ENCODE measurements around the gene PBX1.
"Not testable (repeated sequence)": the region's sequence is repeated elsewhere in the genome, so short reads cannot be mapped to it uniquely, and the experiment has no call there.

PBX1 gene

DNA sequence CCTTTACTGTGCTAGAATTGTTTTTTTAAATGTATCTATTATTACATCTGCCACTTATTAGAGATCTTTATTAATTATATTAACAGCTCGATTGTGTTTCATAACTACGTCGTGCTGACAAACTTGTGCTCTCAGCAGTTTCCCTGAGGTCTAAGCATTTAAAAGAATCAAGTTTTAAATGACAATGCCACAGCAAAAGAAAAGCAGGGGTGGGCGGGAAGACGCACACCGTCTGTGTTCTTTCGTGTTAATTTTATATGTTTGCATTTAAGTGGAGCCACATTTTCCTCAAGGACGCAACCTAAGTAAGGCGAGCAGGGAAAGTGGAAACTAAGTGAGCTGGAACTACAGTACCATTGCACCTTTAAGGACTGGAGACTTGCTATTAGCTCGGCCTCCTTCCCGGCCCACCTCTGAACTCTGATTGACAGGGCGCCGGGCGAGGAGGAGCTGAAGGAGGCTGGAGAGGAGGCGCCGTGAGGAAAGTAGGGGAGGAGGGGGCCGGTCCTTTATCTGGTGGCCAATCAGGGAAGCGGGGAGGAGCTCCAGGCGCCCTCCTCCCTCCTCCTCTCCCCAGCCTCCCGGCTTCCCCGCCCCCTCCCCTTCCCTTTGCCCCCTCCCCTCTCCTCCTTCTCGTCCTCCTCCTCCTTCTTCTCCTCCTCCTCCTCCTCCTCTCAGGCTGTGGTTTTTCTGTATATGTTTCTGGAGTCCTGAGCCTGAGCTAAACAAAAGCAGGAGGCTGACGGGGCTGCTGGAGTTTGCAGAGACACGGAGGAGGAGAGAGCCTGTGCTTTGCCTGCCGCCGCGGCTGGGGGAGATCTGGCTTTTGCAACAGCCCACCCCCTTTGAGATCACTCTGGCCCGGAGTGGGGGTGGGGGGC, at the start of gene PBX1:
PBX1 (plus strand) TSS at position 724 of the 881 bp plus-strand sequence.
- DNase-seq, result peak; percentile 99

DNA sequence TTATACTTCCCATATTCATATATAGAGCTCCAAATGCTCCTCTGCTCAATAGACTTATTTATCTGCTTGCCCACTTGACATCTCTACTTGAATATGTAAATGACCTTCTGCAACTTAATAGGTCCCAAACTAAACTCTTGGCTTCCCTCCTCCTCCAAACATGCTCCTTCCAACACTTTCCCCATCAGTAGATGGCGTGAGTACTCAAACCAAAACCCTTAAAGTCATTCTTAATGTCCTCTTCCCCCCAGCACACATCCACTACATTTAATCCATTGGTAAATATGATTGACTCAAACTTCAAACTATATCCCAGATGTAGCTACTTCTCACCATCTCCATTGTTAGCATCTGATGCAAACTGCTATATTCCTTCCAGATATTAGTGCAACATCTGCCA, 48.5 kb upstream of the PBX1 start:
- no peak for DNase-seq

DNA sequence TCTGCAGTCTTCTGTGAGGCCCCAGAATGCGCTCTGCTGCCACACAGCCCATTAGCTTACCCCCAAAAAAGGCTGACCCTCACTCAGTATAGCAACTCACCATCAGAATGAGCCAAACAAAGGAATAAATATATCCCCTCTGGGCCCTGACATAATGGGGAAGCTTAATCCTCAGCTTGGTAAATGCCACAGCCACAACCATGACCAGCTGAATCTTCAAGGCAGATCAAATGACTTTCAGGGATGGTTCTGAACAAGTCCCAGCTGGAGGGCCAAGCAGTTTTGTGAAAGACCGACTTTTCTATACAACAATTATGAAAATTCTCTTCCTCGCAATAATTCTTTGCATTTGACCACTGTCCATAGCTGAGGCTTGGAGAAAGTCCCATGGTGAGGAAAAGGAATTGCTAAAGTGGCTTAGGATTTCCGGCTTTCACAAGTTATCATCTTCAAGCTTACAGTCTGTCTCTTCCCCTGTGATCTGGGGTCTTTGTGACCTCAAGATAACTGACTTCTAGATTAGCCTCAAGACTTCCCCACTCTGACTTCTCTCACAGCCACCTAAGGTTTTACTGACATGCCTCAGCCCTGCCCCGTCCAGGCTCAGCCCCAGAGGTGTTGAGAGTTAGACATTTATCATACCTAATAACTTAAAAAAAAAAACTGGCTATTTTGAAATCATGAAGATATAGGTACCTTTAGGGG, 47.8 kb upstream of the PBX1 start:
- no peak for DNase-seq

DNA sequence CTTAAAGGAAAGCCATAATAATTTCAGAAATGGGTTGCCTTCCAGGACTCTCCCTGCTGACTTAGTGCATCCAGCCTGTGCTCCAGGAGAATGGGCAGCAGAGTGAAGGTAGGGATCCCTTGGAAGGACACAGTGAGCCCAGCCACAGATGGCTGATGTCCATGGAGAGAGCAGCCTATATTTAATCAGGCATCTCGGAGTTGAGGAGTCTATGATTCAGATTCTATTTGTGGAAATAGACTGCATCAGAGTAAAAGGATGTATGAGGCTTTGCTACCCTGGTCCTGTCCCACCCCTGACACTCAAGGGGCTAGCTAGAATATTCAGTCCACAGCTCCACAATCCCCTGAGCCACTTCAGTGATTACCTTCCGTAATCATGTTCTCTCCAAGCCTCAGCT, 43.8 kb upstream of the PBX1 start:
- DNase-seq, result no peak

DNA sequence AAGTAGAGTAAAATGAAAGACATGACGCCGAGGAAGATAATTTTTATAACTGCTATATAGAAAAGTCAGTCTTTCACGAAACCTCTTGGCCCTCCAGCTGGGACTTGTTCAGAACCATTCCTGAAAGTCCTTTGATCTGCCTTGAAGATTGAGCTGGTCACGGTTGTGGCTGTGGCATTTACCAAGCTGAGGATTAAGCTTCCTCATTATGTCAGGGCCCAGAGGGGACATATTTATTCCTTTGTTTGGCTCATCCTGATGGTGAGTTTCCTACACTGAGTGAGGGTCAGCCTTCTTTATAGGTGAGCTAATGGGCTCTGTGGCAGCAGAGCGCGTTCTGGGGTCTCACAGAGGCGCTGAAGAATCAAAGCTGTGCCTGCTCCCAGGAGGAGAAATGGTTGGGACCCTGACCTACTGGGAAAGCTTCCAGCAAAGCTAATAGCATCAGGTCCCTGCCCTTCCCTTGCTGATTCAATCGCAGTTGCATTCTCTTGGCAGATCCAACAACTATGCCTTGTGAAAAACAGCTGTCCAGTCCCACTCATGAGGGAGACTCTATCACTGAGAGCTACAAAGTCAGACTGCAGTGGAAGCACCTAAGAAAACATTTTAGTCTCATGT, 43.2 kb upstream of the PBX1 start:
- no peak for DNase-seq

DNA sequence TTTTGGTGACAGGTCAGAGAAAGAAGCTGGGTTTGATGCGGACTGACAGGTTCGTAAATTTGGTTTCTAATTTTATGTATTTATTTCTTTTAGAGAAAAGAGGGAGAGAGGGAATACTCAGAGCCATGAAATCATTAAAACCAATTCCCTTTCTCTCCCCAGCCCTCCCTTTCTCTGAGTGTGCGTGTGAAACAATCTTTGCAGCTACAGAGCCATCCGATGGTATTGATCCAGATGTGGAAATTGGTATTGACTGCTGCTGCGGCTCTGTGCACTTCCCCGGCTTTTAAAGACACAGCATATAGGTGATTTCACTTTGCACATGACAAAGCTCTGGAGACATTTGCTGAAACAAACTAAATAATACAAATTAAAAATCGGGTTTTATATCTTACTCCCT, 42.4 kb upstream of the PBX1 start:
- no peak for DNase-seq

DNA sequence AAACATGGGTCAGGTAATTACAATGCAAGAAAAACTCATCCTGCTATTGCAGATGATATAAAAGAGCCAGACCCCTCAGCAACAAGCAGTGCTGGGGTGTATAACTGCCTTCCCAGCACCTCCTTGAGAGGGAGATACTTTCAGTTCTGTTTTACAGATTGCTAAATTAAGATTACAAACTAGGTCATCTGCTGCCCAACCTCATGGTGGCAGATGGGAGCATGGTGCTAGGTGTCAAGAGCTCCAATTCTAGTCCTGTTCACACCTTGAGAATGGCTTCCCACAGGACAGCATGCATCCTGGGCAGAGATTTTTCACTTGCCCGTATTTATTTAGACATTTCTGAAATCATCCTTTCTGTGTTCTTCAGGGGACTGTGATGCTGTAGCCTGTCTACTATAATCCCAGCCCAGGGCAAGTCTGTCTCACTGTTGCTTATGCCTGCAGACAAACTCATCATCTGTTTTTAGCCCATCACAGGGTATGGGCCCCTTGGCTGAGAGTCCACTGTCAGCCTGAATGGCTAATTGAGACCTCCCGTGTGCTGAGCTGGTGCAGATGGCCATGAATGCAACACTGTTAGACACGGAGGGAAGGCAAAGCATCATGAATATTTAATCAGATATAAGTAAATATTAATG, 40.2 kb upstream of the PBX1 start:
- peak; percentile 15 for DNase-seq

DNA sequence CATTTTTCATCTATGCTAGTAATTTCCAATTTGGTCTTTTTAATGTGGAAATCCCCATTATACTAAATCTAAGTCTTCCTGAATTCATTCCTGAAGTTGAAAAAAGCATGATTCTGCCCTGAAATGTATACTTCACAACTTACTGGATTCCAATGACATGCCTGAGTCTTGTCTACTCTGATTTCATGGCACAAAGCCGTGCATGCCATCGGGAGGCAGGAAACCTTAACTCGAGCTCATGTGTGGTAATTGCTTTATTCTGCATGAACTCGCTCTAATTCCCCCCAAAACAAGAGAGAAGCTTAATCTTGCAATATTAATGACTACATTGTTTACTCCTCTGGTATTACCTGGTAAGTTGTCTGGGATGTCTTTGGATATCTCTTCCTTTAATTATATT, 39.6 kb upstream of the PBX1 start:
- no peak for DNase-seq

DNA sequence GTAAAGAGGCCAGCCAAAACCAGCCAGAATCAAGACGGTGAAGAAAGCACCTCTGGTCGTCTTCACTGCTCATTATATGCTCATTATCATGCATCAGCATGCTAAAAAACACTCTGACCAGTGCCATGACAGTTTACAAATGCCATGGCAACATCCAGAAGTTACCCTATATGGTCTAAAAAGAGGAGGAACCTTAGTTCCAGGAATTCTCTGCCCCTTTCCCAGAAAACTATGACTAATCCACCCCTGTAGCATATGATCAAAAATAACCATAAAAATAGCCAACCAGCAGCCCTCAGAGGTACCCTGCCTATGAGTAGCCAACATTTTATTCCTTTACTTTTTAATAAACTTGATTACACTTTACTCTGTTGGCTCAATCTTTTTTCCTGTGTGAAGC, 34.2 kb upstream of the PBX1 start:
- DNase-seq, result no peak

DNA sequence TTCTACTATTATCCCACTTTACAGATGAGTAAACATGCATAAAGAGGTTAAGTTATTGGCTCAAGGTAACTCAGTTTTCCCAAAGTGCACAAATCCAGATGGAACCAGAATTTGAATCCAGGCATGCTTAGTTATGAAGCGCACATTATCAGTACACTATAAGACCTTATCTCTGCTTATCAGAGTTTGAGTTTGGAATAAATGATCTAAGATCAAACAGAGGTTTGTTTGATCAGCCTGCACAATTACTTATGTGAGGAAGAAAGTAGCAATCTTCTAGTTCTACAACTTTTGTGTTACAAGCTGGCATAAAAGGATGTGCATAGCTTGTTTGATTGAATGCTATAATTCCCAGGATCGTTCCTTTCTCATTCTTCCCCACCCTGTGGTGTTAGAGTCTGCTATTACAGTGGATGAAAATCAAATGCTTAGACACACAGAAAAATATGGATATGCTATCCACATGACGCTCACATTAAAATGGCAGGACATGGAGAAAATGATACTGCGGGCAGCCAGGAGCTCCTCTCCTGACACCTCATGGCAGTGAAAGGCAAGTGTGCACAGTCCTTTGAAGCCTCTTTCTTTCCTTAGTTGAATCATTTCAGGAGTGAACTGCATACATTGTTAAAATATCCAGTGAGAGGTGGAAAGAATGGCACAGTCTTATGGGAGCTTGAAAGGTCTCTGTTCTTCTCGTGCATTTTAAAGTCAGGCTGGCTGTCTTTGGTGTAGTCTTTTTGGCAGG, 23.9 kb upstream of the PBX1 start:
- peak; percentile 17 for DNase-seq

DNA sequence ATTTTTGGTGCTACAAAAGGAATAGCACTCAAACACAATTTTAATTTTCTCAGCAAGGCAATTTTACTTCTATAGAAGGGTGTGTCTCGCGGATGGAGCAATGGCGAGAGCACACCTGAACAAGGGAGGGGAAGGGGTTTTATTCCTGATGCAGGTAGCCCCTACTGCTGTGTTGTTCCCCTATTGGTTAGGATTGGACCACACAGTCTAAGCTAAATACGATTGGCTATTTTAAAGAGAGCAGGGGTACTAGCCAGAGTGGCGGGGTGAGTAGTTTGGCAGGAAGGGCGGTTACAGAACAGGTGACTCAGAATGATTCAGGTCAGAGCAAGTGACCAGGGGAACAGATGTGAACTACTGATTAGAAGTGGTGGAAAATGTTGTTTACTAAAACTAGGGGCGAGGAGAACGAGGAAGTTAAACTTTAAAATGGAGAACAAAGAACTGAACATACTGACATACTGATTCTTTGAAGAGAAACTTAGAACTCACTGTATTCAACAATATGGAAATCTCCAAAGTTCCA, 6.5 kb upstream of the PBX1 start:
- DNase-seq, result not testable (repeated sequence)

DNA sequence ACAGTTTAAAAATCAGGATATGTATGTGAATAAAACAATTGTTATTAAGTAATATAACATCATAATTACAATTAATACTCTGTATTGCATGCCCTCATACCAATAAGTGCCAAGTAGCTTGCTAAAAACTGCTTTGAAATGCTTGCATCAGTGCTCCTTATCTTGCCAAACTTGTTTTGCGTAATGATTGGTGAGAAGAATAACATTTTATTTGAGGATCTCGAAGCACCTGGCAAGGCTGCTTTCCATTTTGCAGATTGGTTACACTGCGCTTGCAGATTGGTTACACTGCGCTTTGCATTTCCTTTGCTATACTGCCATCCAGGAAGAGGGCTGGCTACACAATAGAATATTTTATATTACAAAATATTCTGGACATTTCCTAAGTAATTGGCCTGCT, 1.7 kb upstream of the PBX1 start:
- peak; percentile 17 for DNase-seq

DNA sequence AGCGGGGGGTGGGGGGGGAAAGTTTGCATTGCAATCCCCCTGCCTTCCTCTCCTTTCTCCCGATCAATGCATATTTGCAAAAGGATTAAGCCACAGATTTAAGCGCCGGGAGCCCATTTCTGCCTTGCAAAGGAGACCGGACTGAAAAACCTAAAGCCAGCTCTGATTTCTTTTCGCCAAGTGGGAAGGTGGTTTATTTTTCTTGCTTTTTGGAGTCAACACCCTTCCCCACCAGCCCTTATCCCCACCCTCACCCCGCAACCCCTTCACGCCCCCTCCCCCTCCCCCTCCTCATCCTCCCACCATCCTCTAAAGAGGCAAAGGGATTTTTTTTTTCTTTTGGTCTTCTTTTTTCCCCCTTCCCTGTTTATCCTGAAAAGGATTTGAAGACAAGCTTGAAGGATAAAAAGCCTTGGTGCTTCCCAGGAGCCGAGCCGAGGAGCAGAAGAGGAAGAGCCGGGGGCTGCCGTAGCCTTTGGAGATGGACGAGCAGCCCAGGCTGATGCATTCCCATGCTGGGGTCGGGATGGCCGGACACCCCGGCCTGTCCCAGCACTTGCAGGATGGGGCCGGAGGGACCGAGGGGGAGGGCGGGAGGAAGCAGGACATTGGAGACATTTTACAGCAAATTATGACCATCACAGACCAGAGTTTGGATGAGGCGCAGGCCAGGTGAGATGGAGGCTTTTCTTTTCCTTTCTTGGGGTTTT, 513 bp downstream of the PBX1 start:
- DNase-seq, result peak; percentile 55

DNA sequence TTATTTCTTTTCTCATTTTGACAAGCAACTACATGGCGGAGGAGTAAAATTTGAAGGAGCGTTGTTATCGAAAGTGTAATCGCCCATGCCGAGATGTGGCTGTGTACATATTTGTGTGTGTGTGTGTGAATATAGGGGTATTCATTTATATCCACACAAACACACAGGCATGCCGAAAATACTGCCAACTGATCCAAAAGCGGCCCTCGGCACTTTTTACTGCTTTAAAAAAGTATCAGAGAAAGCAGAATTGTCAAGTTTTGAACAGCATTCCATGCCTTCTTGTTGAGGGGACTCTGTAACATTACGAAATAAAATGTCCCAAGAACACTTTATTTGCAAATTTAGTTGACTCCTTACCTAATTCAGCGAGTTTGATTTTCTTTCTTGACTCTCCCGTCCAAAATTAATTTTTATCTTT, 1.1 kb downstream of the PBX1 start:
- peak; percentile 40 for DNase-seq

DNA sequence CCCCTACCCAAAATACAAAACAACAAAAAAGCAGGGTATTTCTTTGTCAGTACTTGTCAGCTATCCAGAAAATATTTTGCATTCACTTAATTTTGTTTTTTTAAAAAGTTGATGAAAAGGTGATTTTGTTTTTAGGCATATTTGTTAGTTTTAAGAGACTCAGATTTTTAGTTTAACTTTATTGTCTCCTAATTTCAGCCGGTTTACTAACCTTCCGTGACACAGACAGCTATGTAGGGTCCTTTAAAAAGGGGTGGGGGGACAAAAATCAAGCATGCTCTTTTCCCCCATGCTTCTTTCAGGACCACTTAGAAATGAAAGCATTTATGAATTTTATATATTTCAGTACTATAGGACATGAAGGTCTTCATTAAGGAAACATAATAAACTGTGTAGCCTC, 1.6 kb downstream of the PBX1 start:
- DNase-seq, result no peak

DNA sequence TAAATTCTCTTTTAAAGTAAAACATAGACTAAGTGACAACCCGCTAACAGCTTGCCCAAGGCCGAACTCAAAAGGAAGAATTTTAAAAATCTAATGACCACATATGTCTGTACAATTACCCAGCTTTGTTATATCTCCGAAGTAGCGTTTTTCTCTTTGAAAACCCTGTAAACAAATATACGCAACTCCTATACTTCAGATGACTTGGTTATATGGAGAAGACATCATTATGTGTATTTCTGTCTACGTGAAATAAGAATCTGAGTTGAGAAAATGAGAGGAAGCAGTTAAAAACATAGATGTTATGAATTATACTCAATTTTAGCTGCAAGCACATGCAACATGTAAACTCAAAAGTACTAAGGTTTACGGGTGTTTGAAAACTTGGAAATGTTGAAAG, 2.0 kb downstream of the PBX1 start:
- DNase-seq, result no peak

DNA sequence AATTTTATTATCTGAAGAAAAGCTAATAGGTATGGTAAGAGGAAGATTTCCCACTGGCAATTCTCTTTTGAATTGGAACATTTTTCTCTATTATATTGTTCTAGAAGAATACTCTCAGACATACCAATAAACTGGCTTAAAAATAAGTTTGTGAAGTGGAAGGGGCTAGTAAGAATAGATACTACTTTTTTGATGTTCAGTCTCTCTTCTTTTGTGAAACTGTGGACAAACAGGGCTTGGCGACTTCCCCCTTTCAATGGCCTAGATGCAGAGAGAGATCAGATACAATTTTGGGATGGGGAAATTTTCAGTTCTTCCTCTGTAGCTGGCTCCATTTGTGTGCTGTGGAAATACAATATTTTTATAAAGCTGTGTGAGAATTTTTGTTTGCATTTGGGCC, 2.5 kb downstream of the PBX1 start:
- DNase-seq, result no peak

DNA sequence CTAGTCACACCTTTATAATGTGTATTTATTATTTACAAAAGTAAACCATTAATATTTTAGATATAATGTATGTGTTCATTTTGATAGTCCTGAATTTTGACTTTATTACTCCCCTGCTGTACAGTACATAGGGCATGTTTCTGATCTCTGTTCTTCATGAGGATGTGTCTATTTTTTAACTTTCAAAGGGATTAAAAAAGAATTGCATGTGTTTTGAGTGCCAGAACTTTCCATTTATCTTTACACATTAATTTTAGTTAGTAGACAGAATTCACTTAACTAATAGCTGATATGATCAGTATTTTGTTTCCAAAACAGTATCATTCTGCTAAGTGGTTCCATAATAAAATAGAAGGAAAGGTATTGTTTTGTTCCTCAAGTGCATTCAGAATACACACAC, 3.1 kb downstream of the PBX1 start:
- DNase-seq, result no peak

DNA sequence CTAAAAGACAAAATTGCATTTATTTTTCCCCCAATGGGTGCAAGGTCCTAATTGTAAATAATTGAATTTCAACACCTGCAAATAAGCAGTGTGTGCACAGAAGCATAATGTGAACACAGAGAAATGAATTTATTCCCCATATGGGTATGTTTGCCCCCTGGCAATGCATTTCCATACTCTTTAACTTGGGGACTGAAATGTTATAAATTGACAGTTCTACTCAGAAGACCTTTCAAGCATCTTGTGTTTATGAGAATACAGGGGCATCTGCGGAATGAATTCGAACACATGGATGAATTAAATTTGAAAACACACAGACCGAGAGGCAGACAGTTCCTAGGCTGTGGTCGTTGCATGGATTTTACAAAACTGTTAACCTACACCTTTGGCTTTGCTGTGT, 3.5 kb downstream of the PBX1 start:
- no peak for DNase-seq

DNA sequence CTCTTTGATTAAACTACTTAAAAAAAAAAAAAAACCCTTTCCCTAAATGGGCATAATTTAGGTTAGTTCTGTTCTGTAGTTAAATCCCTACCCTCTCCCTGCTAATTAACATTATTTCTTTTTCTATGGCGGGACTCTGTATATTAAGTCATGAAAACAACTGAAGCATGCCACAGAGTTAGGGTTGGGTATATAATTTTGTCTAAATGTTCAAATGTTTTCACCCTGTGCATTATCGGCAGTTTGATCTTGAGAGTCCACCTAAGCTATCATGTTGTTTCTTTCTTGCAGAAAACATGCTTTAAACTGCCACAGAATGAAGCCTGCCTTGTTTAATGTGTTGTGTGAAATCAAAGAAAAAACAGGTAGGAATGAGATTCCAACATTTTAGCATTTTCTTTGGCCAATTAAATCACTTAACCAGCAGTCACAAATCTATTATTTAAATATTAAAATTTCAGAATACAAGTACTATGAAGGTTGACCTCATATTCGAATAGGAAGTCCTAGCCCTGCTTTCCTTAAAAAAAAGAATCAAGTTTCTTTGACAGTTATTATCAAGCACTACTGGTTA, 4.0 kb downstream of the PBX1 start:
- no peak for DNase-seq

DNA sequence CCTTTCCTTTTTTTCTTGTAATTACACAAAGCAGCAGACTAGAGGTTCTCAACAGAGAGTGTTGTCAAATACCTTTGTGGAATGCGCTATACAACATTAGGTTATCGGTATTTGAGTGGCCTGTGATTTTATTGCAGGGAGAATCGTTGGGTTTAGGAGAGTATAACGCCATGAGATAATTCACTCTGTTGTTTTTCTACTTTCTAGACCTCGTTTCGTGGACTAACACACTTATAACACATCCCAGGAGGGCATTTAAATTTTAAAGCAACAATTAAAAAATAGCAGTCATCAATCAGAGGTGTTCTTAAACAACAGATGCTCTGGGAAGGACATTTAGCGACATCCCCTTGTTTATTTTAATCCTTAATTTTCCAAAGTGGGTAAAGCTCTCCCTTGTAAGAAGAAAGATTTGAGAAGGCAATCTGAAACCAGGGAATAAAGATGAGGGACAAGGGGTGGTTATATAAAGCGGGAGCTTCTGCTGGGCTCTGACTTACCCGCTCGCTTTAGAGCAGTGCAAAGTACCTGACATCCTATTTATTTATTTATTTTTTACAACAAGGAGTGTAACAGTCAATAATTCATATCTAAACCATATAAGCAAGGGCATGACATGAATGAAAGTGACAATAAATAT, 4.9 kb downstream of the PBX1 start:
- no peak for DNase-seq
